ENCODE data around the gene SHROOM3. TPM values are rescaled to one million over a fixed set of nuclear protein-coding genes. Genes with fewer than 3 reads are reported as not detected.

SHROOM3 gene
- total and polyA plus RNA-seq, 10 donors = 0.37 to 23.9 (median 8.3) TPM

- intact Hi-C loops (cut with DNase I; ENCODE audit: low total_unique reads) = no loop called here
- H3K27ac ChIP-seq = no peak overlapping the region
- H3K36me3 ChIP-seq = no peaks in the 10 kb centered on the region
- 51 to 58% (median 58%) methylated on average over 3 of the region's 3 CpGs for WGBS, 5 donors
- no peak for DNase-seq
- TF ChIP-seq POLR2AphosphoS5 (IDR thresholded peaks at IDR 0.05) (no peak), CTCF (IDR thresholded peaks at IDR 0.05 in 8 of 11, conservative IDR thresholded peaks at IDR 0.05 in 3 of 11) (no peak), POLR2A (IDR thresholded peaks at IDR 0.05) (no peak)
- no peaks in the 10 kb centered on the region for H3K4me1 ChIP-seq
- H3K9me3 ChIP-seq = peaks cover 0 to 14% (median 7%) of the 10 kb centered on the region in 8 donors
- no peaks in the 10 kb centered on the region for H3K27me3 ChIP-seq (replicated peaks in 1 of 7)
- H3K4me3 ChIP-seq = no peak overlapping the region
Observed at GRCh38 chr4:76485450-76485849, 50.4 kb downstream of the SHROOM3 start.

GRCh38 chr4:76486588-76487276, 51.7 kb downstream of the SHROOM3 start:
- Histone ChIP-seq H3K27me3 (replicated peaks in 1 of 7) (no peaks in the 10 kb centered on the region), H3K4me3 (no peak overlapping the region), H3K4me1 (no peaks in the 10 kb centered on the region), H3K36me3 (no peaks in the 10 kb centered on the region), H3K27ac (no peak overlapping the region), H3K9me3 (peaks cover 0 to 7% (median 4%) of the 10 kb centered on the region in 8 donors)
- WGBS, 5 donors = 76 to 83% (median 80%) methylated on average over 3 of the region's 3 CpGs
- DNase-seq = no peak
- TF ChIP-seq POLR2A (IDR thresholded peaks at IDR 0.05) (no peak), CTCF (IDR thresholded peaks at IDR 0.05 in 8 of 11, conservative IDR thresholded peaks at IDR 0.05 in 3 of 11) (no peak), POLR2AphosphoS5 (IDR thresholded peaks at IDR 0.05) (no peak)
- intact Hi-C loops (cut with DNase I; ENCODE audit: low total_unique reads) = no loop called here

GRCh38 chr4:76487621-76488020, 52.6 kb downstream of the SHROOM3 start:
- TF ChIP-seq POLR2AphosphoS5 (IDR thresholded peaks at IDR 0.05) (no peak), POLR2A (IDR thresholded peaks at IDR 0.05) (no peak), CTCF (IDR thresholded peaks at IDR 0.05 in 8 of 11, conservative IDR thresholded peaks at IDR 0.05 in 3 of 11) (no peak)
- Histone ChIP-seq H3K27me3 (replicated peaks in 1 of 7) (no peaks in the 10 kb centered on the region), H3K4me1 (no peaks in the 10 kb centered on the region), H3K27ac (no peak overlapping the region), H3K36me3 (no peaks in the 10 kb centered on the region), H3K9me3 (peaks cover 0 to 4% (median under 1%) of the 10 kb centered on the region in 8 donors), H3K4me3 (no peak overlapping the region)
- intact Hi-C loops (cut with DNase I; ENCODE audit: low total_unique reads) = no loop called here
- DNase-seq = no peak
- WGBS, 5 donors = 49 to 100% (median 97%) methylated on average over 1 of the region's 1 CpG

- Histone ChIP-seq H3K36me3 (no peaks in the 10 kb centered on the region), H3K4me3 (no peak overlapping the region), H3K27me3 (replicated peaks in 1 of 7) (no peaks in the 10 kb centered on the region), H3K27ac (no peak overlapping the region), H3K9me3 (peaks cover 0 to 3% (median 0%) of the 10 kb centered on the region in 8 donors), H3K4me1 (no peaks in the 10 kb centered on the region)
- DNase-seq = no peak
- 79 to 95% (median 92%) methylated on average over 1 of the region's 1 CpG for WGBS, 5 donors
- intact Hi-C loops (cut with DNase I; ENCODE audit: low total_unique reads) = no loop called here
- TF ChIP-seq POLR2AphosphoS5 (IDR thresholded peaks at IDR 0.05) = no peak
- TF ChIP-seq CTCF (IDR thresholded peaks at IDR 0.05 in 8 of 11, conservative IDR thresholded peaks at IDR 0.05 in 3 of 11) = no peak
- no peak for TF ChIP-seq POLR2A (IDR thresholded peaks at IDR 0.05)
Observed at GRCh38 chr4:76488455-76488854, 53.4 kb downstream of the SHROOM3 start.
